BLaER1 (cell line): ENCODE measurements around the gene KMT2D.

Experiments used
- H3K27ac ChIP-seq: shearing (Covaris generic); formaldehyde crosslinking; 2 replicates; pipeline ENCODE4 v1.8.1; 2022
- H3K27me3 ChIP-seq: shearing (Covaris generic); formaldehyde crosslinking; 2 replicates; pipeline ENCODE4 v1.8.1; 2022
- H3K36me3 ChIP-seq: shearing (Covaris generic); formaldehyde crosslinking; 2 replicates; pipeline ENCODE4 v1.8.1; 2022
- H3K4me1 ChIP-seq: shearing (Covaris generic); formaldehyde crosslinking; 2 replicates; pipeline ENCODE4 v1.8.1; 2022
- H3K4me2 ChIP-seq: shearing (Covaris generic); formaldehyde crosslinking; 2 replicates; pipeline ENCODE4 v1.8.1; 2022
- H3K4me3 ChIP-seq: shearing (Covaris generic); formaldehyde crosslinking; 2 replicates; pipeline ENCODE4 v1.8.1; 2022
- H3K9ac ChIP-seq: shearing (Covaris generic); formaldehyde crosslinking; 2 replicates; pipeline ENCODE4 v1.8.1; 2022
- H3K9me3 ChIP-seq: shearing (Covaris generic); formaldehyde crosslinking; 2 replicates; pipeline ENCODE4 v1.8.1; 2022
- H4K20me1 ChIP-seq: shearing (Covaris generic); formaldehyde crosslinking; 2 replicates; pipeline ENCODE4 v1.8.1; 2022
- Cebpa-rat ChIP-seq: shearing (Covaris generic); IDR thresholded peaks from 2 replicates; pipeline ENCODE4 v1.8.1; 2022

The KMT2D gene

DNA sequence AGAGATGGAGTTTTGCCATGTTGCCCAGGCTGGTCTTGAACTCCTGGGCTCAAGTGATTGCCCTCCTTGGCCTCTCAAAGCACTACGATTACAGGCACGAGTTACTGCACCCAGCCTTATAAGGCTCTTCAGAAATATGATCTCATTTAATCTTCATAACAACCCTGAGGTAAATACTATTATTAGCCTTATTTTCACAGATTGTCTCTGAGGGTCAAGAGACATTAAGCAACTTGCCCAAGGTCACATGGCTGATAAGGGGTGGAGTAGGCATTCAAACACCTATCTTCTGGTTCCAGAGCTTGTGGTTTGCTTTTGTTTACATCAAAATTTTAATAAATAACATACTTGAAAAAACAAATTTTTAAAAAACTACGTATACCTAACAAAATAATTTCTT, 47.2 kb downstream of the KMT2D start:
- H3K9ac ChIP-seq, result no peak overlapping the region
- no peaks in the 10 kb centered on the region for H3K9me3 ChIP-seq
- no peaks in the 10 kb centered on the region for H4K20me1 ChIP-seq
- peaks cover 11% of the 10 kb centered on the region for H3K4me1 ChIP-seq
- no peak for TF ChIP-seq Cebpa-rat
- peaks cover 39% of the 10 kb centered on the region for H3K36me3 ChIP-seq
- H3K27me3 ChIP-seq, result no peaks in the 10 kb centered on the region
- H3K27ac ChIP-seq, result no peak overlapping the region
- H3K4me2 ChIP-seq, result no peak overlapping the region
- no peak overlapping the region for H3K4me3 ChIP-seq

DNA sequence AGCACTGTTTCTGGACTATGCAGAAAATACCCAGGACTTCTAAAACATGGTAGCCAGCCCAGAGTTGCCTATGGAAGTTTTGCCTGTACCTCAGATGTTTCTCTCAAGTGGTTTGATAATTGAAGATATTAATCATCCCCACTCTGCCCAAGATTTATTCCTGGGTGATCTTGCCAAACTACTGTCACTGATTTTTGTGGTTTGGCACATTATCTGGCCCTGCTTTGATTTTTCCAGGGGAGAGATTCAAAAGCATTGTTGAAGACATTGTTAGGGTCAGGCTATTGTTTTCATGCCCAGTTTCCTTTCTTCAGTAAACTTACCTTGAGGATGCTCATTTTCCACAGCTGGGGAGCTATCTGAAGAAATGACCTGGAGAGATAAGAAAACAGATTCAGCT, 47.9 kb downstream of the KMT2D start:
- Histone ChIP-seq H3K27me3 (no peaks in the 10 kb centered on the region), H3K4me1 (peaks cover 7% of the 10 kb centered on the region), H3K4me3 (no peak overlapping the region), H3K36me3 (peaks cover 39% of the 10 kb centered on the region), H3K4me2 (no peak overlapping the region), H3K9ac (no peak overlapping the region), H3K9me3 (no peaks in the 10 kb centered on the region), H3K27ac (no peak overlapping the region), H4K20me1 (no peaks in the 10 kb centered on the region)
- no peak for TF ChIP-seq Cebpa-rat
